Skeletal muscle tissue (tissue), 4 donors: ENCODE measurements around the gene CCDC183. TPM values are rescaled to one million over a fixed set of nuclear protein-coding genes. Genes with fewer than 3 reads are reported as not detected.
"Not testable (repeated sequence)": the region's sequence is repeated elsewhere in the genome, so short reads cannot be mapped to it uniquely, and the experiment has no call there.

Experiments used
- H3K27ac ChIP-seq: one replicate; pipeline ENCODE4 v1.7.0; 2013; ENCODE audit warnings: mild to moderate bottlenecking, low read depth, low read length, inconsistent platforms
- H3K27me3 ChIP-seq, 3 donors: one replicate each; pipeline ENCODE4 v1.7.0; 2013; ENCODE audit warnings: low read length in 3 of 3; ENCODE audit not compliant: control insufficient read depth in 3 of 3, insufficient read depth in 3 of 3
- H3K36me3 ChIP-seq, 3 donors: one replicate each; pipeline ENCODE4 v1.7.0; 2013; ENCODE audit warnings: low read length in 3 of 3; ENCODE audit not compliant: control insufficient read depth in 3 of 3, insufficient read depth in 3 of 3
- H3K4me1 ChIP-seq, 3 donors: one replicate each; pipeline ENCODE4 v1.7.0; 2013; ENCODE audit warnings: low read length in 3 of 3, mild to moderate bottlenecking in 3 of 3; ENCODE audit not compliant: control insufficient read depth in 3 of 3, insufficient read depth in 3 of 3
- H3K4me3 ChIP-seq, 3 donors: one replicate each; pipeline ENCODE4 v1.7.0; 2013; ENCODE audit warnings: low read length in 3 of 3
- H3K9ac ChIP-seq, 3 donors: one replicate each; pipeline ENCODE4 v1.7.0; 2013; ENCODE audit warnings: low read length in 3 of 3, mild to moderate bottlenecking in 3 of 3, moderate library complexity in 2 of 3, low read depth in 1 of 3
- H3K9me3 ChIP-seq, 3 donors: one replicate each; pipeline ENCODE4 v1.7.0; 2013; ENCODE audit warnings: low read length in 3 of 3; ENCODE audit not compliant: control insufficient read depth in 3 of 3
- total RNA-seq: library from RNA; depleted of rRNA; stranded (reverse); fragments of >200 nt; gene quantifications from one replicate; pipeline ENCODE4 v1.2.3, GENCODE V29; 2014
- donor health status: Osteomylitis.

Gene CCDC183
- total RNA-seq, 1 donor from 2014 or later = 1.0 TPM

DNA sequence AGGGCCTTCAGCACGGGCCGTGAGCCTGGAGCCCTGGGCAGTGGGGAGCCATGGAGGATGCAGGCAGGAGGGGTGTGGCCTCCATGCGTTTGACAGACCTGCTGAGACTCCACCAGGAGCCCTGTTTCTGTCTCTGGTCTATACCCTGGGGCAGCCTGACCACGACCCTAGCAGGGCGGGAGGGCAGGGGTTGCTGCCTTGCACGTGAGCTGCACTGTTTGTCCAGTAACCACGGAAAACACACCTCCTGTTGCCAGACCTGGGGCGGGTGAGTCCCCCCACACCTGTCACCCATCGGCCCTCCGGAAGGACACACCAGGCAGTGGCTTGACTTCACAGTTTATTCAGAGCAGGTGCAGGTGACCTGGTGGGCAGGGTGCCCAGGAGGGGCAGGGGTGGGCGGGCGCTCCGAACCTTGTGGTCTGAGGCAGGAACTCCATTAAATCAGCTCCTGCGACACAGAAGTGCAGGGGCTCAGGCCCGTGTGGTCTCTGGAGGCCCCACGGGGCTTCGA, 42.0 kb upstream of the CCDC183 start:
- Histone ChIP-seq H3K9me3 (peaks cover 2 to 9% (median 8%) of the 10 kb centered on the region in 3 donors), H3K4me1 (peaks cover 13 to 22% (median 18%) of the 10 kb centered on the region in 3 donors), H3K4me3 (no peak overlapping the region), H3K36me3 (no peaks in the 10 kb centered on the region), H3K9ac (no peak overlapping the region), H3K27me3 (no peaks in the 10 kb centered on the region), H3K27ac (no peak overlapping the region)

DNA sequence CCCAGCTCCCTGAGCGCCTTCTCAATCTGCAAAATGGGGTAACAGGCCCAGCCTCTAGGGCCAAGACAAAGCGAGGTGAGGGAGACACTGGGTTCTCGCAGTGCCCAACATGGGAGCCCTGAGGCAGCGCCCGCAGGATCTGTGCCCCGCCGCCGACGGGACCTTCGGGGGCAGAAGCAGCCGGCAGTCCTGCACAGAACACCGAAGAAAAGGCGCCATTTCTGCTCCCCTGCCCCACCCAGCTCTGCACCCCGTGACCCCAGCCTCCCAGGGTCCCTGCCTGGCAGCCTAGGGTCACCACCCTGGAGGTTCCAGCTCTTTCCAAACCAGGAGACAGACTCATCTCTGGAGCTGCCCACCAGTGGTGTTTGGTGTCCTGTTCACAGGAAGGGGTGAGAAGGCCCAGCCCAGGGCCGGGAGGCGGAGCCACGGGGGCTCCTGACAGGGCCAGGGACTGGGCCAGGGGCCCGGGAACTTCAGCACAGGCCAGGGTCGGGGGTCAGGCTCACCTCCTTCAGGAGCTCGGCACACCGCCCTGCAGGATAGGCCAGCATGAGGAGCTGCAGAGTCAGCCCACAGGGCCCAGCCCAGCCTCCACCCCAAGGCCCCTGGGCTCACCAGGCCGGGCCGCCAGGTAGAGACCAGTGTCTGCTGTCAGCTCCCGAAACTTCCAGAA, 41.4 kb upstream of the CCDC183 start:
- Histone ChIP-seq H3K4me1 (peaks cover 13 to 22% (median 15%) of the 10 kb centered on the region in 3 donors), H3K9ac (no peak overlapping the region), H3K4me3 (no peak overlapping the region), H3K36me3 (no peaks in the 10 kb centered on the region), H3K9me3 (peaks cover 2 to 9% (median 8%) of the 10 kb centered on the region in 3 donors), H3K27me3 (no peaks in the 10 kb centered on the region), H3K27ac (no peak overlapping the region)

DNA sequence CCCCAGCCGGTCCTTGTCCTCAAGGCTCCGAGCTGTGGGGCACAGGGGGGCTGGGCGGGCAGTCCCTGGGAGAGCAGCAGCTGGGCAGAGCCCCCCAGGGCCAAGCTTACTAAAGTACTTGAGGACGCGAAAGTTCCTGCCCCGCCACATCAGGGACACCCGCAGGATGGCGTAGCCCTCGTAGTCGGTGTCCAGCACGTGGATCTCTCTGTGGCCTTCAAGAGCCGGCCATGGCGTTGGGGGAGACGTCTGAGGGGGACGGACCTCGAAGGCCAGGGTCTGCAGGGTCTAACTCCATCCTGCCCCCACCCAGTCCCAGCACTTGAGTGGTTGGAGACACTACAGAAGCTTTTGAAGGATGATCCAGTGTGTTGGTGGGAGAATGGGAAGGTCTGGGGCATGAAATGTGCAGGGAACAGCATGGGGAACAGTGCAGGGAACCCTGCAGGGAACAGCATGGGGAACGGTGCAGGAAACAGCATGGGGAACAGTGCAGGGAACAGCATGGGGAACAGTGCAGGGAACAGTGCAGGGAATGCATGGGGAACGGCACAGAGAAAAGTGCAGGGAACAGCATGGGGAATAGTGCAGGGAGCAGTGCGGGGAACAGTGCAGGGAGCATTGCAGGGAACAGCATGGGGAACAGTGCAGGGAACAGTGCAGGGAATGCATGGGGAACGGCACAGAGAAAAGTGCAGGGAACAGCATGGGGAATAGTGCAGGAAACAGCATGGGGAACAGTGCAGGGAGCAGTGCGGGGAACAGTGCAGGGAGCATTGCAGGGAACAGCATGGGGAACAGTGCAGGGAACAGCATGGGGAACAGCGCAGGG, 40.6 kb upstream of the CCDC183 start:
- H3K27ac ChIP-seq, H3K36me3 ChIP-seq, H3K9ac ChIP-seq, H3K9me3 ChIP-seq, H3K27me3 ChIP-seq: not testable (repeated sequence)
- Histone ChIP-seq H3K4me1 (peaks cover 13 to 22% (median 15%) of the 10 kb centered on the region in 3 donors), H3K4me3 (peak overlapping the region in 1 of 3 donors; percentile 34)

DNA sequence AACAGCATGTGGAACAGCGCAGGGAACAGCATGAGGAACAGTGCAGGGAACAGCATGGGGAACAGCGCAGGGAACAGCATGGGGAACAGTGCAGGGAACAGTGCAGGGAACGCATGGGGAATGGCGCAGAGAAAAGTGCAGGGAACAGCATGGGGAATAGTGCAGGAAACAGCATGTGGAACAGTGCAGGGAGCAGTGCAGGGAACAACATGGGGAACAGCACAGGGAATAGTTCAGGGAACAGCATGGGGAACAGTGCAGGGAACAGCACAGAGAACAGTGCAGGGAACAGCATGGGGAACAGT, 40.1 kb upstream of the CCDC183 start:
- Histone ChIP-seq H3K9ac (no peak overlapping the region), H3K36me3 (no peaks in the 10 kb centered on the region), H3K4me1 (peaks cover 13 to 22% (median 15%) of the 10 kb centered on the region in 3 donors), H3K9me3 (peaks cover 2 to 9% (median 8%) of the 10 kb centered on the region in 3 donors), H3K27me3 (peaks cover 0 to 3% (median 2%) of the 10 kb centered on the region in 3 donors), H3K27ac (no peak overlapping the region), H3K4me3 (peak overlapping the region in 1 of 3 donors; percentile 34)

DNA sequence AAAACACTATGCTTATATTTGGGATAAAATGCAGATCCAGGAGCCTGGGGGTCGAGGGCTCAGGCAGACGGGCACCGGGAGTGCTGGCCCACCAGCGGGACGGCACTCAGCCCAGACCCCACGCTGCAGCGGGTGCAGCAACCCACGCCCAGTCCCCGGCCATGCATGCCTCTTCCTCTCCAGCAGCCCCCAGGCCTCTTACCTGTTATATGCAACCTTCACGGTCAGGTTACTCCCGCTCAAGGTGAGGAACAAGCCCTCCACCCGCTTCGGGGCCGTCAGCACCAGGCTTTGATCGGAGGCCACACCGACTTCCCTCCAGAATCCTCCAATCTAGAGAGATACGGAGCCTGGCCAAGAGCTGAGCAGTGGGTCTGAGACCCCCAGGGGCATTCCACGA, 39.3 kb upstream of the CCDC183 start:
- peaks cover 13 to 22% (median 15%) of the 10 kb centered on the region in 3 donors for H3K4me1 ChIP-seq
- peak overlapping the region in 2 of 3 donors; percentile 9 to 67 for H3K4me3 ChIP-seq
- H3K27me3 ChIP-seq = peaks cover 0 to 3% (median 2%) of the 10 kb centered on the region in 3 donors
- H3K9me3 ChIP-seq = peaks cover 2 to 9% (median 8%) of the 10 kb centered on the region in 3 donors
- peak overlapping the region; percentile 65 for H3K27ac ChIP-seq
- H3K9ac ChIP-seq = peak overlapping the region; percentile 72 to 76 (median 74)
- H3K36me3 ChIP-seq = no peaks in the 10 kb centered on the region

DNA sequence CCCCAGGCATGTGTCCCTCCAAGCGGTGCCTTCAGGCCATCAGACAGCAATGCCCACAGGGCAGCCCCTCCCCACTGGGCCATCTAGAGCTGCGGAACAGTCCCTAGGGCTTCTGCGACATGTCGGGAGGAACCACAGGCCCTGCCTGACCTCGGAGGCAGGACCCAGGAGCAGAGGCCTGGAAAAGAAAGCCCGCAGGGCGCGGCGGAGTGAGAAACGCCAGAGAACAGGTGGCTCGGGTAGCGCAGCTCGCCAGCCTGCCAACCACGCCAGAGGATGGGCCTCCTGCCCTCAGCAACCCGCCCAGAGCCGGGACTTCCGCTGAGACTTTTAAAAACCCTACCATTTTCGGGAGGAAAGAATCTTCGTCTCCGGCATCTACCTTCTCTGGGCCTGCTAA, 38.8 kb upstream of the CCDC183 start:
- peaks cover 13 to 22% (median 15%) of the 10 kb centered on the region in 3 donors for H3K4me1 ChIP-seq
- peak overlapping the region; percentile 72 to 76 (median 74) for H3K9ac ChIP-seq
- H3K36me3 ChIP-seq = no peaks in the 10 kb centered on the region
- H3K27ac ChIP-seq = peak overlapping the region; percentile 65
- peak overlapping the region; percentile 54 to 67 (median 58) for H3K4me3 ChIP-seq
- H3K27me3 ChIP-seq = peaks cover 0 to 3% (median 2%) of the 10 kb centered on the region in 3 donors
- peaks cover 2 to 9% (median 8%) of the 10 kb centered on the region in 3 donors for H3K9me3 ChIP-seq

DNA sequence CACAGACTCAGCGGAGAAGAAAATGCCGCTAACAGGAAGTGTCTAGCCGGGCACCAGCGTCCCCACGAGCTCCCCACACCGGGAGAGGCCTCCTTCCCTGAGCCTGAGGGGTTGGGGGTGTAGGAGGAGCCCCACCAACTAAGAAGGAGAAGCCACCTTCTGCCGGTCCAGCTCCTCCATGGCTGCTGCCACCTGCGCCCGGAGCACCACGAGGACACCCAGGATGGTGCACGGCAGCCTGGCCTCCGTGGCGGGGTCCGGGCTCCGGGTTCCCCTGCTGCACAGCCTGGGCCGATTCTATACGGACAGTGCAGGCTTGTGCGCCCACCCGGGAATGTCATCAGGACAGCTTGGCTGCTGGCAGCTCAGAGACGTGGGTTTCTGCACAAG, 38.4 kb upstream of the CCDC183 start:
- Histone ChIP-seq H3K4me3 (peak overlapping the region; percentile 54 to 67 (median 58)), H3K4me1 (peaks cover 13 to 22% (median 15%) of the 10 kb centered on the region in 3 donors), H3K9me3 (peaks cover 2 to 9% (median 8%) of the 10 kb centered on the region in 3 donors), H3K36me3 (no peaks in the 10 kb centered on the region), H3K27ac (peak overlapping the region; percentile 65), H3K9ac (peak overlapping the region; percentile 72 to 76 (median 74)), H3K27me3 (peaks cover 0 to 3% (median 2%) of the 10 kb centered on the region in 3 donors)

DNA sequence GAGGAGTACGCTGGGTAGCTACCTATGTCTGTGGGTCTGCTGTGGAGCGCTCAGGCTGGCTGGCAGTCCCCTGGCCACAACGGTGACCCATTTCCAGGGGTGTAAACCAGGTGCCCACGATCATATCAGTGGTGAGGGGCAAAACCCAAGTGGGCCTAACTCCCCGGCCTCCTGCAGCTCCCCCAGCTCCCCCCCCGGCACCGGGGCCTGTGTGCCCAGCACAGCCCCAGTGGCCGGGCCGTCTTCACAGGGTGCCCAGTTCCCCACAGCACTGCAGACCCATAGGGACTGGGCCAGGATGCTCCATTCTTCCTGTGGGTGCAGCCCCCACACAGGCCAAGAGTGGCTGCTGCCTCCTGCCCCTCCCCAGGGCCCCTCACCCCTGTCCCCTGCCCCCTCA, 37.1 kb upstream of the CCDC183 start:
- H3K27me3 ChIP-seq = peaks cover 2 to 8% (median 6%) of the 10 kb centered on the region in 3 donors
- no peaks in the 10 kb centered on the region for H3K36me3 ChIP-seq
- peaks cover 13 to 22% (median 15%) of the 10 kb centered on the region in 3 donors for H3K4me1 ChIP-seq
- H3K9me3 ChIP-seq = peaks cover 2 to 9% (median 8%) of the 10 kb centered on the region in 3 donors
- H3K9ac ChIP-seq = no peak overlapping the region
- no peak overlapping the region for H3K27ac ChIP-seq
- H3K4me3 ChIP-seq = no peak overlapping the region

DNA sequence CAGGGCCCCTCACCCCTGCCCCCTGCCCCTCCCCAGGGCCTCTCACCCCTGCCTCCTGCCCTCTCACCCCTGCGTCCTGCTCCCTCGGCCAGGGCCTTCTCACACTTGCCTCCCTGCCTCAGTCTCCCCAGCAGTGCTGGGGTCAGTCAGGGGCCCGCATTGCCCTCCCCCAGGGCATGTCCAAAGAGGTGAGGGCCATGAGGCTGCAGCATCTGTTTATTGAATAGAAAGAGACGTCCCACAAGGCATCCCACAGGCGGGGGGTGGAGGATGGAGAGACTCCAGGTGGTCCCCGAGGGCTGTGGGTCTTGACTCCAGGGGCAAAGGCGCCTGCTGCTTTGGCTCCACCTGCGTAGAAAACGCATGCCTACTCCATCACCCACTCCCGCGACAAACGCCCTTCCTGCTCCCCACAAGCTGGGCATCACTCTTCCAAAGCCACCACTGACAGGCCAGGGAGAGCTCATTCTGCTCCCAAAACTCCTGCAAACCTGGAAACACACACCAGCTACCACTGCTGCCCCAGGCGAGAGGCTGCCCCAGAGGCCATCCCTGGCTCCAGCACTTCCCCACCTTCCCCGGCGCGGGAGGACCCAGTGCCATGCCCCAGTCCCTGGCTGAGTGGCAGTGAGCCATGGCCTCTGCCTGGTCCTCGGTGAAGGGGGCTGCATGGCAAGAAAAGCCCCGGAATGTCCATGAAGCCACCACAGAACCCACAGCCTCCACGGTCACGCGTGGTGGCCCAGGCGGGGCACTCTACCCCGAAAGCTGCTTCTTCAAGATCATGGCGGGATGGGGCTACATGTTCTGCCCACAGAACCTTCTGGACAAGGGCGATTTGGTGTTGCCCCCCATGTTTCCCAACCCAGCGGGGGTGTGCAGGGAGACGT, 36.5 kb upstream of the CCDC183 start:
- H3K27me3 ChIP-seq = peaks cover 2 to 12% (median 6%) of the 10 kb centered on the region in 3 donors
- H3K9me3 ChIP-seq = peaks cover 2 to 9% (median 8%) of the 10 kb centered on the region in 3 donors
- H3K4me3 ChIP-seq = no peak overlapping the region
- no peak overlapping the region for H3K9ac ChIP-seq
- no peaks in the 10 kb centered on the region for H3K36me3 ChIP-seq
- no peak overlapping the region for H3K27ac ChIP-seq
- H3K4me1 ChIP-seq = peaks cover 13 to 22% (median 15%) of the 10 kb centered on the region in 3 donors
